Ovary (tissue), 9 donors: ENCODE data around the gene TAS1R1. TPM values are rescaled to one million over a fixed set of nuclear protein-coding genes. Genes with fewer than 3 reads are reported as not detected.

Experiments
- DNase-seq, 5 donors: peaks; one replicate each; pipeline ENCODE4 v3.0.0-alpha.2; 2019 to 2020
- H3K27ac ChIP-seq, 2 donors: fragments of 200-600 bp; one replicate each; pipeline versions ENCODE4 v1.5.1 to v1.8.0; 2019 to 2022
- H3K27me3 ChIP-seq: fragments of 200-600 bp; one replicate; pipeline ENCODE4 v1.8.0; 2022
- H3K36me3 ChIP-seq: fragments of 200-600 bp; sonication (generic); one replicate; pipeline ENCODE4 v1.5.1; 2019
- H3K4me1 ChIP-seq: one replicate; pipeline ENCODE4 v1.8.1; 2013; ENCODE audit warnings: mild to moderate bottlenecking, moderate library complexity; ENCODE audit not compliant: insufficient read depth
- H3K4me3 ChIP-seq: fragments of 200-600 bp; sonication (generic); one replicate; pipeline ENCODE4 v1.5.1; 2017
- H3K9me3 ChIP-seq, 2 donors: fragments of 200-600 bp in 1 of 2; sonication (generic) in 1 of 2; one replicate each; pipeline versions ENCODE4 v1.5.1 to v1.8.1; 2013 to 2019; ENCODE audit warnings: mild to moderate bottlenecking in 1 of 2, moderate library complexity in 1 of 2
- CTCF ChIP-seq, 3 donors: fragments of 450-650 bp in 2 of 3; fragments of 200-600 bp in 1 of 3; IDR thresholded peaks; one replicate each; pipeline versions ENCODE4 v1.5.1 to v1.8.0; 2016 to 2022; ENCODE audit warnings: antibody characterized with exemption in 3 of 3, mild to moderate bottlenecking in 1 of 3
- EP300 ChIP-seq: sonication (generic); formaldehyde crosslinking; IDR thresholded peaks from one replicate; pipeline ENCODE4 v1.6.1; 2017; ENCODE audit warnings: antibody characterized with exemption
- POLR2A ChIP-seq: fragments of 450-650 bp; IDR thresholded peaks from one replicate; pipeline ENCODE4 v1.6.1; 2017; ENCODE audit warnings: antibody characterized with exemption, mild to moderate bottlenecking, moderate library complexity
- WGBS, 3 donors: extraction: QIAGEN DNeasy Blood & Tissue Kit in 1 of 3; methylation state at CpG; one replicate each; pipeline versions ENCODE4 v1.1.5 to v1.1.7; 2013 to 2017; 5-methylcytosine and 5-hydroxymethylcytosine counted together
- intact Hi-C, 4 donors: fragments of 100-400 bp; cut with DNase I; formaldehyde crosslinking; loops; one replicate each; pipeline versions ENCODE4 v1.11.0 to v1.15.1; 2022 to 2023
- polyA plus RNA-seq, 2 donors: library from polyadenylated mRNA; stranded (reverse); fragments of 200-250 nt in 1 of 2; fragments of 350-450 nt in 1 of 2; fragmentation: Illumina TruSeq in 1 of 2; extraction: RNeasy Lipid Tissue Mini Kit (QIAGEN cat#74804) in 1 of 2; gene quantifications; one replicate each; pipeline ENCODE4 v1.2.3, GENCODE V29; 2013 to 2014
- total RNA-seq, 7 donors: library from RNA; depleted of rRNA in 2 of 7; stranded (reverse); fragments of >200 nt in 2 of 7; fragmentation: NEBNext Ultra II Directional in 3 of 7; extraction: Animal tissue kit (Norgen Biotek cat#: 25700) in 3 of 7; gene quantifications; one replicate each; pipeline versions ENCODE4 v1.1.0 to v1.2.4, GENCODE V29; 2016 to 2023
- donor health status: DM: no; HTN: no; CAD: no; lungs with moderate emphysema.
- donor health status: DM: no; HTN: no; CAD: no.
- donor health status: Bipolar disorder and iron deficiency.
- donor health status: DM: yes; HTN: yes; CAD: no.
- donor health status: DM: no; HTN: no; CAD: no.
- donor health status: DM: yes; HTN: yes; CAD: no.

The TAS1R1 gene
- total and polyA plus RNA-seq, 9 donors, result 0.20 to 0.74 (median 0.33) TPM; not detected in 3

GRCh38 chr1:6517435-6517851 is 37.7 kb upstream of the TAS1R1 start:
- H3K9me3 ChIP-seq, result no peaks in the 10 kb centered on the region
- intact Hi-C loops, result no loop called here

DNA sequence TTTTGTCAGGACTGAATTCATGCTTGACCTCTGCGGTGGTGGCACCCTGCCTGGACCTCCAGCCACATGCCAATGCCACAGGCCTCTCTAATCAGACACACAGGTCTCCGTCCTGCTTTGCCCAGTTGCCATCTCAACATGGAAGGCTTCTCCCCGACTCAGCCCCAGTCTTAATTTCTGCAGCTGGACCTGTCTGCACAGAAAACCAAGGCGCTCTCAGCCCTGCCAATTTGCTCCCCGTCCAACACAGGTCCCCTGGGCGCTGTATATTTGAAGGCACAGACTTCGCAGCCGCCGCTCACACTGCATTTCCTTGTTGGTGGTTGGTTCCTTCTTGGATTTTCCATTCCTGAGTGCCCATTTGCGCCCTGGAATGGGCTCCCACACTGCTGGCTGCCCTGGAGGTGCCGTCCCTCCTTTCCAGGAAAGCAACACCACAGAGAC is 35.6 kb upstream of the TAS1R1 start:
- Histone ChIP-seq H3K27me3 (no peaks in the 10 kb centered on the region), H3K27ac (no peak overlapping the region), H3K4me3 (no peak overlapping the region), H3K36me3 (no peaks in the 10 kb centered on the region), H3K4me1 (peaks cover 5% of the 10 kb centered on the region), H3K9me3 (no peaks in the 10 kb centered on the region)
- intact Hi-C loops, result no loop called here
- WGBS, 3 donors, result 60 to 64% (median 61%) methylated on average over 11 of the region's 11 CpGs
- no peak for TF ChIP-seq EP300
- TF ChIP-seq POLR2A, result no peak
- no peak for TF ChIP-seq CTCF (IDR thresholded peaks at IDR 0.05)
- no peak for DNase-seq

More at GRCh38 chr1:6517435-6517851, 37.7 kb upstream of the TAS1R1 start:
- H3K27me3 ChIP-seq, result no peaks in the 10 kb centered on the region
- peaks cover 5% of the 10 kb centered on the region for H3K4me1 ChIP-seq
- no peak overlapping the region for H3K27ac ChIP-seq
- DNase-seq, result no peak
- H3K36me3 ChIP-seq, result no peaks in the 10 kb centered on the region
- 41 to 53% (median 47%) methylated on average over 8 of the region's 8 CpGs for WGBS, 3 donors
- H3K4me3 ChIP-seq, result no peak overlapping the region
- TF ChIP-seq POLR2A (no peak), CTCF (IDR thresholded peaks at IDR 0.05) (no peak), EP300 (no peak)

DNA sequence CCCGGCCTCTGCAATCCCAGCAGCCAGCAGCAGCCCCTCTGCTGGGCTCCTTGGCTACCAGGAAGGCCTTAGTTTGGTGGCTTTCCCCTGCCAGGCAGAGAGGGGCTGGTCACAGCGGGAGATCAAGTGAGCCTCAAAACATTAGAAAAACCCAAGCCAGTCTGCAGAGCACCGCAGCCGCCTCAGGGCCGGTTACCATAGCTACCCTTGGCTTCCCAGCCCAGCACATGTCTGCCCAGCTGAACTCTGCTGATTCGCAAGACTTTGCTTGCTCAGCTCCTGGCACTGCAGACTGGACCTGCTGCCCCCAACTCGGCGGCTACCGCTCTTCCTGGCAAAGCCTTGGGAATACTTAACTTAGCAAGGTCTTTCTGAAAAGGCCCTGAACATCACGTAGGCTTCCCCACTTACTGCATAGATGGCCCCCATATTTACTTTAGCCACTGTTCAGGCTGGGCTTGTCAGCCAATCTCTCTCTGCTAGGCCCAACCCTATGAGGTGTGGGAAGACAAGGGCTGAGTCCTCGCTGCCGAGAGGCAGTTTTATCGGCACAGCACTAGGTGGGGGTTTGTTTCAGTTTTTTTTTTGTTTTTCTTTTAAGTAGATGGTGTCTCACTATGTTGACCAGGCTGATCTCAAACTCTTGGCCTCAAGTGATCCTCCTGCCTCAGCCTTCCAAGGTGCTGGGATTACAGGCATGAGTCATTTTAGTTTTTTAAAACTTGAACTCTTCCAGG is 35.0 kb upstream of the TAS1R1 start:
- TF ChIP-seq CTCF (IDR thresholded peaks at IDR 0.05) (no peak), POLR2A (no peak), EP300 (no peak)
- no peaks in the 10 kb centered on the region for H3K9me3 ChIP-seq
- peaks cover 5% of the 10 kb centered on the region for H3K4me1 ChIP-seq
- H3K27ac ChIP-seq, result no peak overlapping the region
- H3K36me3 ChIP-seq, result no peaks in the 10 kb centered on the region
- intact Hi-C loops, result no loop called here
- no peak overlapping the region for H3K4me3 ChIP-seq
- DNase-seq, result peak; percentile 38 to 76 (median 71)
- 10 to 16% (median 12%) methylated on average over 13 of the region's 13 CpGs for WGBS, 3 donors
- H3K27me3 ChIP-seq, result no peaks in the 10 kb centered on the region

GRCh38 chr1:6521536-6521935 is 33.6 kb upstream of the TAS1R1 start:
- TF ChIP-seq CTCF (IDR thresholded peaks at IDR 0.05), result no peak
- no peak for TF ChIP-seq EP300
- no peak for TF ChIP-seq POLR2A
- H3K9me3 ChIP-seq, result no peaks in the 10 kb centered on the region
- no peak overlapping the region for H3K27ac ChIP-seq
- no peaks in the 10 kb centered on the region for H3K27me3 ChIP-seq
- intact Hi-C loops, result no loop called here
- no peak for DNase-seq
- WGBS, 3 donors, result 63 to 66% (median 65%) methylated on average over 5 of the region's 5 CpGs
- H3K36me3 ChIP-seq, result no peaks in the 10 kb centered on the region
- H3K4me3 ChIP-seq, result no peak overlapping the region
- peaks cover 5% of the 10 kb centered on the region for H3K4me1 ChIP-seq
